Activated CD8-positive, alpha-beta memory T cell treated with anti-CD3 and anti-CD28 coated beads for 4 hours (primary cell): ENCODE results near the gene EPN3.

Source experiments
- DNase-seq, 2 donors: peaks; one replicate each; pipeline ENCODE4 v3.0.0-alpha.2; 2020; ENCODE audit warnings: low read depth in 2 of 2

Gene EPN3

GRCh38 chr17:50588391-50589049, 56.0 kb downstream of the EPN3 start:
- no peak for DNase-seq

DNA sequence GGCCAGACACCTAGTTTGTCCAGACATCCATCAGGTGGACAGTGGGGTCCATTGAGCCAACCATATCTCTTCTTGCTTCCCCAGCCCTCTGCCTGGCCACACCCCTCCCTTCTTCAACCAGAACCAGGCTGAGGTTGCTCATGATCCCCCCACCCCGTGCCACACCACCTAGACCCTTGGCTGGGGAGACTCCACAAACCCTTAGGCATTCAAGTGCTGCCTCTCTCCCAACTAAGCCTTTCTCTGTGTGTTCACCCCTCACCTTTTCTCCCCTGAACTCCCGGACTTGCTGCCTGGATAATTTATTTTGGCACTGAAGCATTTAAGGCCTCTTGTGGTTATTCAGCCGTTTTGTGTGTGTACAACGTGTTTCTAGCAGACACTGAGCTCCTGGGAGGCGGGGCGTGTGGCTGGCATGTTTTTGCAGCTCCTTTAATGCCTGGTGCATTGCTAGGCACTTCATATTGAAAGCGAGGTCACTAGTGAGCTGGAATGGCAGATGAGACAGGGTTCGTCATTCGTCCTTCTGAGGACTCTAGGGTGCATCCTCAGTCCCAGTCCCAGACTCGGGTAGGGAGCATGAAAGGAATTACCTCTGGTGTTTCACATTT, 56.7 kb downstream of the EPN3 start:
- DNase-seq, result no peak

GRCh38 chr17:50590946-50591737, 58.6 kb downstream of the EPN3 start:
- DNase-seq, result no peak

GRCh38 chr17:50593321-50593720, 60.8 kb downstream of the EPN3 start:
- no peak for DNase-seq
